RWPE2 (cell line): ENCODE data around the gene SLC16A3.
"Not testable (repeated sequence)": the region's sequence is repeated elsewhere in the genome, so short reads cannot be mapped to it uniquely, and the experiment has no call there.

Source experiments
- ATAC-seq: fragments of 200-7000 bp; cut with Tn5 transposase; 3 replicates; pipeline ENCODE4 v1.9.1; 2021; ENCODE audit warnings: low read depth
- DNase-seq: peaks from one replicate; pipeline ENCODE4 v3.0.0-alpha.2; 2020; ENCODE audit warnings: low spot score
- H3K27ac ChIP-seq: fragments of 450-650 bp; 2 replicates; pipeline ENCODE4 v1.5.1; 2017; ENCODE audit warnings: mild to moderate bottlenecking; ENCODE audit not compliant: poor library complexity, severe bottlenecking
- H3K27me3 ChIP-seq: fragments of 250-450 bp; sonication (Bioruptor Pico); 2 replicates; pipeline ENCODE4 v1.5.1; 2021; ENCODE audit warnings: mild to moderate bottlenecking, moderate library complexity; ENCODE audit not compliant: insufficient read depth, poor library complexity, severe bottlenecking
- H3K36me3 ChIP-seq: fragments of 250-450 bp; sonication (Bioruptor Pico); 2 replicates; pipeline ENCODE4 v1.5.1; 2020; ENCODE audit warnings: low read depth, mild to moderate bottlenecking, moderate library complexity
- H3K4me1 ChIP-seq: fragments of 250-450 bp; sonication (Bioruptor Pico); 2 replicates; pipeline ENCODE4 v1.5.1; 2021; ENCODE audit warnings: mild to moderate bottlenecking, moderate library complexity; ENCODE audit not compliant: insufficient read depth, poor library complexity, severe bottlenecking
- H3K4me3 ChIP-seq: fragments of 250-450 bp; sonication (Bioruptor Pico); 2 replicates; pipeline ENCODE4 v1.5.1; 2021; ENCODE audit warnings: mild to moderate bottlenecking, moderate library complexity; ENCODE audit not compliant: severe bottlenecking
- H3K9me3 ChIP-seq: fragments of 250-450 bp; sonication (Bioruptor Pico); 2 replicates; pipeline ENCODE4 v1.5.1; 2021; ENCODE audit warnings: mild to moderate bottlenecking, moderate library complexity; ENCODE audit not compliant: severe bottlenecking
- CTCF ChIP-seq: fragments of 450-650 bp; IDR thresholded peaks from one replicate; pipeline ENCODE4 v1.5.1; 2017; ENCODE audit warnings: mild to moderate bottlenecking, moderate library complexity; ENCODE audit not compliant: poor library complexity, severe bottlenecking

SLC16A3 gene

GRCh38 chr17:82184761-82185160 is 44.1 kb upstream of the SLC16A3 start:
- Histone ChIP-seq H3K4me1 (no peaks in the 10 kb centered on the region), H3K27ac (no peak overlapping the region), H3K36me3 (peaks cover 43% of the 10 kb centered on the region), H3K9me3 (no peaks in the 10 kb centered on the region), H3K27me3 (no peaks in the 10 kb centered on the region), H3K4me3 (no peak overlapping the region)
- no peak for TF ChIP-seq CTCF
- no peak for ATAC-seq
- DNase-seq: no peak

- no peaks in the 10 kb centered on the region for H3K27me3 ChIP-seq
- no peak for ATAC-seq
- peaks cover 37% of the 10 kb centered on the region for H3K36me3 ChIP-seq
- no peak for DNase-seq
- H3K9me3 ChIP-seq: no peaks in the 10 kb centered on the region
- no peak for TF ChIP-seq CTCF
- H3K4me1 ChIP-seq: no peaks in the 10 kb centered on the region
- H3K4me3 ChIP-seq: no peak overlapping the region
- H3K27ac ChIP-seq: no peak overlapping the region
Observed at GRCh38 chr17:82186221-82186620, 42.6 kb upstream of the SLC16A3 start.

- peaks cover 31% of the 10 kb centered on the region for H3K36me3 ChIP-seq
- TF ChIP-seq CTCF: no peak
- no peaks in the 10 kb centered on the region for H3K27me3 ChIP-seq
- H3K4me1 ChIP-seq: no peaks in the 10 kb centered on the region
- no peak for DNase-seq
- no peak overlapping the region for H3K4me3 ChIP-seq
- ATAC-seq: no peak
- no peaks in the 10 kb centered on the region for H3K9me3 ChIP-seq
- H3K27ac ChIP-seq: no peak overlapping the region
Observed at GRCh38 chr17:82187500-82187899, 41.3 kb upstream of the SLC16A3 start.

GRCh38 chr17:82188001-82188961 is 40.6 kb upstream of the SLC16A3 start:
- DNase-seq (no peak), ATAC-seq (no peak)
- Histone ChIP-seq H3K4me3 (no peak overlapping the region), H3K36me3 (peaks cover 29% of the 10 kb centered on the region), H3K27me3 (no peaks in the 10 kb centered on the region), H3K27ac (no peak overlapping the region), H3K4me1 (no peaks in the 10 kb centered on the region), H3K9me3 (no peaks in the 10 kb centered on the region)
- no peak for TF ChIP-seq CTCF

GRCh38 chr17:82193050-82193449 is 35.8 kb upstream of the SLC16A3 start:
- H3K4me1 ChIP-seq, DNase-seq, H3K27me3 ChIP-seq, H3K27ac ChIP-seq, H3K9me3 ChIP-seq, ATAC-seq, H3K4me3 ChIP-seq: not testable (repeated sequence)
- peaks cover 46% of the 10 kb centered on the region for H3K36me3 ChIP-seq
